PFSK-1 (cell line): ENCODE results near the gene PABPC3.

Source experiments
- FOXP2 ChIP-seq: optimal IDR thresholded peaks from 2 replicates; pipeline ENCODE3; 2011; ENCODE audit warnings: borderline replicate concordance, control low read depth, inconsistent platforms; ENCODE audit not compliant: insufficient read depth; ENCODE audit errors: extremely low read length, extremely low read depth
- POLR2AphosphoS5 ChIP-seq: IDR thresholded peaks from 2 replicates; pipeline ENCODE4 v1.6.1; 2012; ENCODE audit warnings: low read depth, mild to moderate bottlenecking, control low read depth, low read length, moderate library complexity
- SIN3A ChIP-seq: IDR thresholded peaks from 2 replicates; pipeline ENCODE4 v1.6.1; 2012; ENCODE audit warnings: mild to moderate bottlenecking, low read length, moderate library complexity, borderline replicate concordance; ENCODE audit not compliant: insufficient read depth
- TAF1 ChIP-seq: IDR thresholded peaks from 2 replicates; pipeline ENCODE4 v1.6.1; 2012; ENCODE audit warnings: low read length, control low read depth, borderline replicate concordance; ENCODE audit not compliant: insufficient read depth
- TF ChIP-seq, protein P1 (sequence below), 2 experiments: IDR thresholded peaks; 2 replicates each; pipeline versions ENCODE4 v1.6.1 to v1.8.0; 2011 to 2012; ENCODE audit warnings: low read depth in 2 of 2, low read length in 2 of 2, control low read depth in 1 of 2, inconsistent platforms in 1 of 2, mild to moderate bottlenecking in 1 of 2, moderate library complexity in 1 of 2; ENCODE audit not compliant: insufficient read depth in 1 of 2

Gene PABPC3

DNA sequence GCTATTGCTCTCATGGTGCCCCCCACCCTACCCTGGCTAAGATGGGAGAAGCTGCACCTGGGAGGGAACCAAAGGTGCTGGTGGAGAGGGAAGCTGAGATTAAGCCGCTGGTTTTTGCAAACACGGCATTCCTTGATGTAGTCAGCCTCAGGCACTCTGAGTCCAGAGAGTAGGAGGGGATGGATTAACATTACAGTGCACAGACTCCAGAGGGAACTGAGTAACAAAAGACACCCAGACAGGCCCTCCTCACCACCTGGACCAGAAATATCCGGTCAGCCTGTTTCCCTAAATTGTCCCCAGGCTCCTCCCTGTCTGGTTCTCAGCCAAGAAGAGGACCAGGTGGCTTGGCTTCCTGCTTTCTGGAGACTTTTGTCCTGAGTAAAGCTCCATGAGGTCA, 28.9 kb upstream of the PABPC3 start:
- TF ChIP-seq FOXP2 (no peak), TAF1 (no peak), SIN3A (no peak), POLR2AphosphoS5 (no peak)
- TF ChIP-seq, protein P1, sequence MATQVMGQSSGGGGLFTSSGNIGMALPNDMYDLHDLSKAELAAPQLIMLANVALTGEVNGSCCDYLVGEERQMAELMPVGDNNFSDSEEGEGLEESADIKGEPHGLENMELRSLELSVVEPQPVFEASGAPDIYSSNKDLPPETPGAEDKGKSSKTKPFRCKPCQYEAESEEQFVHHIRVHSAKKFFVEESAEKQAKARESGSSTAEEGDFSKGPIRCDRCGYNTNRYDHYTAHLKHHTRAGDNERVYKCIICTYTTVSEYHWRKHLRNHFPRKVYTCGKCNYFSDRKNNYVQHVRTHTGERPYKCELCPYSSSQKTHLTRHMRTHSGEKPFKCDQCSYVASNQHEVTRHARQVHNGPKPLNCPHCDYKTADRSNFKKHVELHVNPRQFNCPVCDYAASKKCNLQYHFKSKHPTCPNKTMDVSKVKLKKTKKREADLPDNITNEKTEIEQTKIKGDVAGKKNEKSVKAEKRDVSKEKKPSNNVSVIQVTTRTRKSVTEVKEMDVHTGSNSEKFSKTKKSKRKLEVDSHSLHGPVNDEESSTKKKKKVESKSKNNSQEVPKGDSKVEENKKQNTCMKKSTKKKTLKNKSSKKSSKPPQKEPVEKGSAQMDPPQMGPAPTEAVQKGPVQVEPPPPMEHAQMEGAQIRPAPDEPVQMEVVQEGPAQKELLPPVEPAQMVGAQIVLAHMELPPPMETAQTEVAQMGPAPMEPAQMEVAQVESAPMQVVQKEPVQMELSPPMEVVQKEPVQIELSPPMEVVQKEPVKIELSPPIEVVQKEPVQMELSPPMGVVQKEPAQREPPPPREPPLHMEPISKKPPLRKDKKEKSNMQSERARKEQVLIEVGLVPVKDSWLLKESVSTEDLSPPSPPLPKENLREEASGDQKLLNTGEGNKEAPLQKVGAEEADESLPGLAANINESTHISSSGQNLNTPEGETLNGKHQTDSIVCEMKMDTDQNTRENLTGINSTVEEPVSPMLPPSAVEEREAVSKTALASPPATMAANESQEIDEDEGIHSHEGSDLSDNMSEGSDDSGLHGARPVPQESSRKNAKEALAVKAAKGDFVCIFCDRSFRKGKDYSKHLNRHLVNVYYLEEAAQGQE (IDR thresholded peaks at IDR 0.05; ENCODE audit: insufficient read depth in 1 of 2, low read depth in 2 of 2, low read length in 2 of 2): no peak

DNA sequence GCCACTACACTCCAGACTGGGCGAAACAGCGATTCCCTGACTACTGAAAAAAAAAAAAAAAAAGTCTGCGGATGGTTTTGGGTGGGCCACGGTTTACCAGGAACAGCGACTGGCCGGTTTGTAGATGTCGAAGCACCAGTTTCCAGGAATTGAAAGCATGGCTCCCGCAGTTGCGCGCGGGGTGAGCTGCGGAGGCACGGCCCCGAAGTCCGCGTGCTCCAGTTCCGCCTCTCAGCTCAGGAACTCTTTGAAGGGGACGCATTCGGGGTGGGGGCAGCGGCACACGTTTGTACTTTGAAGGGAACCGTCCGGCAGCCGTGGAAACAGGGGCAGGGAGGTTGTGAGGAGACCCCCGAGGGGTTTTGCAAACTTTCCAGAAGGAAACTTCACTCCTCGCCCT, 27.1 kb upstream of the PABPC3 start:
- TF ChIP-seq POLR2AphosphoS5 (no peak), SIN3A (no peak), FOXP2 (no peak), TAF1 (no peak)
- TF ChIP-seq, protein P1 (IDR thresholded peaks at IDR 0.05; ENCODE audit: insufficient read depth in 1 of 2, low read depth in 2 of 2, low read length in 2 of 2): no peak

DNA sequence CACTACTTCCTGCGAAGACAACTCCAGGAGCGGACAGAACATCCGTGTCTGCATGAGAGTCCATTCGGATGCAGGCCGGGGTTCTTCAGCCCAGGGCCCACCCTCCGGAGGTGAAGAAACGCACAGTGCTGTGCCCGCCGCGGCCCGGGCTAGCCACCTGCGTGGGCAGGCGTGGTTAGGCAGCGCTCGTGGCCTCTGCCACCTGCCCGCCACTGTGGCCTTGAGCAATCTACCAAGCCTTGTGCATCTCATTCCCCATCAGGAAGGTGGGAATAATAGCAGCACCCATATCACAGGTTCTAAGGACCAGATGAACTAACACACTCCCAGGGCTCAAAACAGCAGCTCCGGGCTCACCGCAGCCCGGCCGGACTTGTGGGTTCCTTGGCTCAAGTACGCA, 26.7 kb upstream of the PABPC3 start:
- TF ChIP-seq FOXP2 (no peak), SIN3A (no peak), POLR2AphosphoS5 (no peak), TAF1 (no peak)
- TF ChIP-seq, protein P1 (IDR thresholded peaks at IDR 0.05; ENCODE audit: insufficient read depth in 1 of 2, low read depth in 2 of 2, low read length in 2 of 2): no peak

DNA sequence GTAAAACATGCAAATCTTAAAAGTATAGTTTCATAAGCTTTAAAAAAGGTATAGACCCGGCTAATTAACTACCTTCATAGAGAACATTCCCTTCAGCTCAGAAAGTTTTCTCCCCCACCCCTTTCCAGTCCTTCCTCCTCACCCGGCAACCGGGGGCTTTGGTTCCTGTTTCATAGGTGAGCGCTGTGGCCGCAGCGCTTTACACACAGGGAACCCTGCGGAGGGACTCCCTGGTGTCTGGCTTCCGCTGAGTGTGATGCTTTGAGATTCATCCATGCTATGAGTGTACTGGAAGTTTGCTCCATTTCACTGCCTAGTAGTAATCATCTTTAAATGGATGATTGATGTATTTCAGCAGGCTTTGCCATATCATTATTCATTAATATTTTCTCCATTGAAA, 26.0 kb upstream of the PABPC3 start:
- TF ChIP-seq SIN3A (no peak), POLR2AphosphoS5 (no peak), FOXP2 (no peak), TAF1 (no peak)
- TF ChIP-seq, protein P1 (IDR thresholded peaks at IDR 0.05; ENCODE audit: insufficient read depth in 1 of 2, low read depth in 2 of 2, low read length in 2 of 2): no peak

DNA sequence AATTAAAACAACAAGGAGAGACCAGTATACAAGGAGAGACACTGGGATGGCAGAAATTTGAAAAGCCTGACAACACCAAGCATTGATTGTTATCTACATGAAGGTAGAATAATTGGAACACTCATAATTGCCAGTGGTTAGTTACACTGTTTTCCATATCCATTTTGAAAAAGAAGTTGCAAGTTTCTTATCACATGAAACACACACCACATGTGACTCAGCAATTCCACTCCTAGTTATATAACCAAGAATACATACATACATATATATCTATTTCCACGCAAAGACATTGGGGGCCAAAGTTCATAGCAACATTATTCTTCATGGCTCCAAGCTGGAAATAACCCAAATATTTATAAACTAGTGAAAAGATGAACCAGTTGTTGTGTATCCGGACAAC, 15.2 kb upstream of the PABPC3 start:
- no peak for TF ChIP-seq TAF1
- TF ChIP-seq SIN3A: no peak
